Stimulated activated CD8-positive, alpha-beta memory T cell treated with anti-CD3 and anti-CD28 coated beads, Interleukin-7, amount 100 ng/mL, for 24 hours (primary cell): ENCODE data around the gene SGCD.

ENCODE experiments used
- DNase-seq: peaks from one replicate; pipeline ENCODE4 v3.0.0-alpha.2; 2020; ENCODE audit warnings: low read depth

The SGCD gene

DNA sequence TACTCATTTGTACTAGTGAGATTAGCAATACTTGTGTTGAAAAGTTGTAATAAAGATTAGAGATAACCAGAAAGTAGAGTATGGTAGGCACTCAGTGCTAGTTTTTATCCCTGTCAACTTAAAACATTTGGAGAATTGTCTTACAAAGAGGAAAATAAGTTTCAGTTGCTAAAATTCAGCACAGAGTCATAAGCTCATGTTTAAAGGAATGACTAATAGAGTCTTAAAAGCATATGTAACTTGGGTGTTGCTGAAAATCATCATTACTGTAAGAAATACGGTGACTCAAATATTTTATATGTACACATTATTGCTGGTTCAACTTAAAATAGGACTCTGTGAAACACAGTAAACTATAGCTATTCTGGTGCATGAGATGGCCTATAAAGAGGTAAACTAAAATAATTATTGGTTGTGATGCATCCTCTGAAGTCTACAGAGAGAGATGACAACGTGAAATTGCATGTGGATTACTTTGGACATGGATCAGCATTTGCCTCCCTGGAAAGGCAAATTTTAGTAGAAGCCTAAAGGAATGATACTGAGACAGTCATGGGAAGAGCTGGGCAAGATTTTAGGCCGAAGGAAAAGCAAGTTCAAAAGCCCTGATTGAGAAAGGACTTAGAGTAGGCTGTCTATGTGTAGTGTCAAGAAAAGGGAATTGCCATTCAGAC lies 34.6 kb downstream of the SGCD start:
- DNase-seq, result no peak

DNA sequence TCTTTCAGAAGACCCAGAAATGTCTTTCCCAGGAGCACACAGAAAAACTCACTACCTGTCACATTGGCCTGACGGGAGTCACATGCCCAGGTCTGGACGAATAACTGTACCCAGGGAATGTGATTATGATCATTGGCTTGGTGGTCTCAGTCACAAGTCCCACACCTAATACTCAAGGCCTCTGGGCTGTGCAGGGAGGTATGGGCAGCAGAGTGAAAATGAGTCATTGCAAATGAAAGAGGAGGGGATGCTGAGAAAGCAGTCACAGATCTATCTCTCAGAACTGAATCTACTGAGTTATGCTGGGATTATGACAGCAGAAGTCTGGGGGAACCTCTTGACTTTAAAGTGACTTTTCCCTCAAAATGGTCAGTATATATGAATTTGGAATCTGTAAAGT lies 36.9 kb downstream of the SGCD start:
- DNase-seq, result no peak

DNA sequence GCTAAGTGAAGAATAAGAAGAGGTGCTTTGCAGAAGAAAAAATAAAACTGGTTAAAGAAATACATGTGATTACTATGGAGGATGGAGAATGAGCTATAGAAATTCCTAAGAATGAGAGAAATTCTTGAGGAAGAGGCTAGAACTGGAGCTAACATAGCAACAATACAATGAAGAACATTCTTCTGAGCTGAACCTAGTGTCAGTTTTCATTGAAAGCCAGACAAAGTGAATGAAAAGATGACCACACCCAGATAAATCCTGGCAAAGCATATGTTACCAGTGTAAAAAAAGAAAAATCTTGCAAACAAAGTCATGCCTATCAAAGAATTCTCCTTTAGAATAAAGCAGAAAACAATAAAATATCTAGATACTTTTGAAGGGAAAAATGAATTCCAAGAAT lies 39.6 kb downstream of the SGCD start:
- no peak for DNase-seq

DNA sequence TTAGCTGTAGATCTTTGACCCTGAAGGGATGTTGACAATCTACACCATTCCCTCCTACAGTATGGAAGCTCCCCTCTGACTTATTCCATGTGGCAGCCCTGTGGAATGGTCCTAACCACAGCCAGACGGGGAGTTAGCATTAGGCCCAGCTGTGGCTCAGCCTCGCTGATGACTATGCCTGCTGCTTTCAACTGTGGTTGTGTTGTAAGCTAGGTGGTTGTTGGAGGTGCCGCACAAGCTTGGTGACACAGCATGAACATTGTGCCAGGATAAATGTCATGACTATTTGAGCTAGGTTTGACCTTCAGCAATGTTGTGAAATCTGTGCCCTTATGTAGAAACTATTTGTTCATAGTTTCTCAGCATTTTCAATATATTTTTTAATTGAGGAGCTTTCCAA lies 40.6 kb downstream of the SGCD start:
- DNase-seq, result no peak

DNA sequence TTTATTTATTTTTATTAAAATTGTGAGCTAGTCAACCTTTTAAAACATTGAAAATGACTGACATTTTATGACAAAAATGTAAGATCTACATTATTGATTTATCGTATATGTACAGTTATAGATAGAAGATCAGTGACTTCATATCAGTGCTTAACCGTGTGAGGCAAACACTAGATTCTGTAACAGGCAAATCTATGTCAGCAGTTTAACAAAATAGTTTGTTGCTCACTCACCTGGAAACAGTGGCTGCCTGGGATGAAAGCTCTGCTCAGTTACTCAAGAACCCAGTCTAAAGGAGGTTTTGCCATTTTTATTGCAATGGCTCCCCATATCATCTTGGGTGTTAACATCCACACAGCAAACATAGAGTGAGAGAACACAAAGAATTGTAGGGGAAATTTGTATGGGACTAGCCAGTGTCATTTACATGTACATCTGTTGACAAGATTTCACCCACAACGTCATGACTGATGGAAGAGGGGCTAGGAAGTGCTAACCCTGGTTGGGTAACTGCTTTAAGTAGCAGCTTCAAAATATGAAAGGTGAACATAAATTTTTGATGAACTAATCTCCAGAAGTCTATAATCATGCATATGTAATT lies 49.0 kb downstream of the SGCD start:
- no peak for DNase-seq

DNA sequence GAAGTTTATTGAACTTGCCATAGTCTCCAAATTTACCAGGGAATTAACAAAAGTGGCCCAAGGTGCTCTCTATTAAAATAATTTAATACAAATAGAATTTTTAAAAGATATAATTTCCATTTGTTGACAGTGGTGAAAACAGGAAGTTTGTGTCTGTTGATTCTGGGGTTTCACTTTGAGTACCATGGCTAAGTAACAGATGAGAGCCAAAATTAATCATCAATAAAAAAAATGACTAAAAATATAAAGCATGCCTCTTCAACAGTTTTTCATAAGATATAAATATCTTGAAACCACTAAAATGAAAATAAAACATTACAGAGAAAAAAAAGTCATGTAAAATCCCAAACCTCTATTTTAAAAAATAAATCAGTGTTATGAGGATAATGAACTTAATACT lies 49.8 kb downstream of the SGCD start:
- no peak for DNase-seq

DNA sequence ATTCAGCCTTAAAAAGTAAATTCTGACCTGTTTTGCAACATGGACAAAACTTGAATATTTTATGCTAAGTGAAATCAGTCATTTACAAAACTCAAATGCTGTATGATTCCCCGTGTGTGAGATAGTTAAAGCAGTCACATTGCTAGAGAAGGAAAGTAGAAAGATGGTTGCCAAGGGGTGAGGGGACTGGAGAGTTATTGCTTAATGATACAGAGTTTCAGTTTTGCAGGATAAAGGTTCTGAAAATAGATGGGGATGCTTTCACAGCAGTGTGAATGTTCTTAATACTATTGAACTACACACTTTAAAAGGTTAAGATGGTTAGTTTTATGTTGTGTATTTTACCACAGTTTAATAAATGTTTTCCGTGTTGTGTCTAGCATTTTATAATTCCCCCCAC lies 51.2 kb downstream of the SGCD start:
- DNase-seq, result no peak

DNA sequence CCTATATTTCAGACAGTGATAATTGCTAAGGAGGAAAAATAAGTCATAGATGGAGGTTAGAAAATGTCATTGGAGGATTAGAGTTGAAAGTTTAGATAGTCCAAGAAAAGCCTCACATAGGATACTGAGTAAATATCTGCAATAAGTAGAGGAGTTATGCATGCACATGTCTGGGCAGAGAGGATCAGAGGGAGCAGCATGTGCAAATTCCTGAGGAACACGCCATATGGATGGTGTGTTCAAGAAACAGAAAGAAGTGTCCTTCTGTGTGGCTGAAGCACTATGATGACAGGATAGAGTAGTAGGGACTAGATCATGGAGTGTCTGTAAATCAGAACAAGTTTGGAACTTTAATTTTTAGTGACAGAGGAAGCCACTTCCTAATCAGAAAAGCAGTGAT lies 52.2 kb downstream of the SGCD start:
- DNase-seq, result no peak

DNA sequence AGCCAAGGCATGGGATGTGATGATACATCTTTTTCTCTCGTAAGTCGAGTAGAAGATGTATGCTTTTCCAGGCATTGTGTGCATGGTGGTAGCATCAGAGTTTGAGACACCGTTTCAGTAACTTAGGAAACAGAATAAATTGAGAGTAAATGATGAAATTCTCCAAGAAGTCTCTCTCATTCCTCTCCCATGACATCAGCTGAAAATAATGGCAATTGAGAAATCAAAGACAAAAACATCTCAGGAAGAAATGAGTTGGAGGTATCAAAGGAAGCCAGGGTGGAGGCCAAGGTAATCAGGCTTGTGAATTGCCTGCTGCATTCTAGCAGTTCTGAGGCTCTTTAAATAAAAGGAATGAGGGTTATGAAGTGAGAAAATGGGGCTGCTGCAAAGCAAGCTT lies 53.9 kb downstream of the SGCD start:
- DNase-seq, result no peak

DNA sequence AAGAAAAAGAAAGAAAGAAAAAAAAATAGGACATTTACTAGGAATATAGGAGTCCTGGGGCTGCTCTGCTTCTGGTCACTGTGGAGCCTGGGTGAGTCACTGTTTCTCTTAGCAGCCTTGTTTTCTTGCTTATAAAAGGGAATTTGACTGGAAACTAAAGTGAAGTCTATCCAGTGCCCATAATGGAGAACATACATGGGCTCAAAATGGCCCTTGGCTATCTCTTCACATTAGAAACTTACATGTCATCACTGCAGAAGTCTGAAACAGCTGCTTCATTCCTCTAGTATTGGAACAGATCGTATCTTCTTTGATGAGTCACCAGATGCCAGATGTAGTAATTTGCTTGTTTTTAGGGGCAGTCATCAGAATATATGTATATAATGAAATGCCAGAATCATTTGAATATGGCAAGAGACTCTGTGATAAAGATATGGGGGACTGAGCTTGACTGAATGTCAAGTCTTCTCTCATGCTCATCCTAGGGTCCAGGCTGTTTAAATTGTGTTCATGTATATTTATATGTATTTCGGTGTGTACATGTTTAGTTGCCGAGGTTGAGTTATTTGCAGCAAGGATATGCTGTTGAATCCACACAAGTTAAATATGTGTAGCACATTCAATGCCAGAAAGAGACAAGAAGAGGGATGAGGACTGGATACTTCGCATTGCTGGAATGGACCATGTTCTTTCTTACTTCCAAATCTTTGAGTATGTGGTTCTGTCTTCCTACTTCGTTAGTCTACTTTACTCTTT lies 56.7 kb downstream of the SGCD start:
- DNase-seq, result no peak

DNA sequence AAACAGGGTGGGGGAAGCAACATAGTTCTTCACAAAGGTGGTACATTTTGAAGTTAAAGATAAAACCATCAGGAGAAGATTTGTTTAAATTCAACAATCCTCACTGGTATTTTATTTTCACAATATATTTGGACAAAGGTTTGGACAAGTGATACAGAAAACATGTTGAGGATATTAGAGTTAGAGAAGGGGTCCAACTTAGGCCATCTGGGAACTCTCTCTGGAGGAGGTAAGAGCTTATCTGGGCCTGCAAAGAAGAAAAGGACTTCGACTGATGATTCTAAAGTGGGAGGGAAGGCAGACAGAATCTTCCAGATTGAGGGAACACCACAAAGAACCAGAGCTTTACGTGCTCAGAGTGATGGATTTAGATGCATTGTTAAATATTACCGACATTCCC lies 58.5 kb downstream of the SGCD start:
- no peak for DNase-seq

DNA sequence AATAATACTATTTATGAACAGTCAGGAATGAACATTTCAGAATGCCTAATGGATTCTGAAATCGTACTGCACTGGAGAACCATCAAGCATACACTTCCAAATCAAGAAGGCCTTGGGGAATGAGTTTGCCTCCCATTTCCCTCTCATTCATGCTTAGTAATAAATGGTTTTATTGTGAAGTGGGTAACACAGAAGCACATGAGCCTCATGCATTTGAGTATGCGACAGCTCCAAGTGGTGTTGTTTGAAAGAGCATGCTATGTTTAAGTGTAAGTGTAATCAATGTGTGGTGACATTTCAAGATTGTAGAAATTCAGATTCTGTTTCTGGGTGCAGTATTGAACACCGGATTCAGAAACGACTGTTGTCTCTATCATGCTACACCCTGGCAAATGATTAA lies 60.0 kb downstream of the SGCD start:
- DNase-seq, result no peak

DNA sequence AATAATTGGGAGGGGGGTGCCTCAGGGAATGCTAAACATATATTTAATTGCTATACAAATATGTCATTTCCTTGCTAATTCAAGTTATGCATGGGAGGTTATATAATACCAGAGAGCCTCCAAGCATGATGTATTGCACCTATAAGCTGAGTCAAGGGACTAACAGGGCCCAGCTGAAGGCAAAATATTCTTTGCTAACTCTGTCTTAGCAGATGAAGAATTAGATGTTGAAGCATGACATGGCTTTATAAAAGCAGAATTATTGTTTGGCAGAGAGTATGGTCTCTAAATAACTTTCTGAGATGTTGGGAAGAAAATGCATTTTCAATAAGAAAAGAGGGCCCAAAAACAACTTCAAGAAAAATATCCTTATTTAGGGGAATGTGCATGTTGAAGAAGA lies 60.4 kb downstream of the SGCD start:
- DNase-seq, result no peak

DNA sequence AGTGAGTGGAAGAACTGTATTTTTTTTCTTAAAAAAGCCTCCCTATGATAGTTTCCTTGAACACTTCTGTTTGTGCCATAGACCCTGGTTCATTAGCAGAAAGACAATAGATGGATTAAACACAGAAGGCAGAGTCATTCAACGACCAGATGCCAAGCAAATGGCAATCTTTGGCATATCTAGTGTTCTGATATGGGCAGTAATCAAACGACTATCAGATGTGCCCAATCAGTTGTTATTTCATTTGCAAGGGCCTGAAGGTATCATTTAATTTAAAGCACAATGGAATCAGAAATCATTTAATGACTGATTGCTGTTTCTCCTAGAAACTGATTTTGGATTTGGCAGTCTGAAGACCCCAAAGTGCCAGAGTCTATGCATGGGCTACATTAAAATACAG lies 61.3 kb downstream of the SGCD start:
- DNase-seq, result no peak

DNA sequence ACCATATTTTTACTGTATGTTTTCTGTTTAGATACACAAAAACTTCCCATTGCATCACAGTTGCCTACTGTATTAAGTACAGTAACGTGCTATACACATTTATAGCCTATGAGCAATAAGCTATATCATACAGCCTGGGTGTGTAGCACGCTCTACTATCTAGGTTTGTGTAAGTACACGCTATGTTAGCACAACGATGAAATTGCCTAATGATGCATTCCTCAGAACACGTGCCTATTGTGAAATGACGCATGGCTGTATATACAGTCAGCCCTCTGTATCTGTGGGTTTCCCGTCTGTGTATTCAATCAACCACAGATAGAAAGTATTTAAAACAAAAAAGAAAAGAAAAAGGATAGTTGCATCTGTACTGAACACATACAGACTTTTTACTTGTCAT lies 64.2 kb downstream of the SGCD start:
- DNase-seq, result no peak

DNA sequence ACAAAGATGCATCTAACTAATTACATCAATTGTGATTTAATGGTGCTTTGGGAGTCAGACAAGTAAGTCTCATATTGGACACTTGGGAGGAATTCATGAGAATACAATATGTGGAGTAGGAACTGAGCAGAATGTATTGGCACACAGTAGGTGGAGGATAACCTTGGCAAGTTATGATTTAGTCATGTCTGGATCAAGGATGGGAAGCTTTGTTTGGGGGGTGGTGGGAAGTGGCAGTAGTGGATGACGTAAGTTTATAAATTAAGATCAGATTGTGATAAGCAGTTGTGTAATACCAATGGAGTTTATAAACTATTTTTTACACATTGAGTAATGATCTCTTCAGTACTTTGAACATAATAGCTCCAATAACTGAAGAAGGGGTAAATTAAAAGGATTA lies 67.0 kb downstream of the SGCD start:
- no peak for DNase-seq

DNA sequence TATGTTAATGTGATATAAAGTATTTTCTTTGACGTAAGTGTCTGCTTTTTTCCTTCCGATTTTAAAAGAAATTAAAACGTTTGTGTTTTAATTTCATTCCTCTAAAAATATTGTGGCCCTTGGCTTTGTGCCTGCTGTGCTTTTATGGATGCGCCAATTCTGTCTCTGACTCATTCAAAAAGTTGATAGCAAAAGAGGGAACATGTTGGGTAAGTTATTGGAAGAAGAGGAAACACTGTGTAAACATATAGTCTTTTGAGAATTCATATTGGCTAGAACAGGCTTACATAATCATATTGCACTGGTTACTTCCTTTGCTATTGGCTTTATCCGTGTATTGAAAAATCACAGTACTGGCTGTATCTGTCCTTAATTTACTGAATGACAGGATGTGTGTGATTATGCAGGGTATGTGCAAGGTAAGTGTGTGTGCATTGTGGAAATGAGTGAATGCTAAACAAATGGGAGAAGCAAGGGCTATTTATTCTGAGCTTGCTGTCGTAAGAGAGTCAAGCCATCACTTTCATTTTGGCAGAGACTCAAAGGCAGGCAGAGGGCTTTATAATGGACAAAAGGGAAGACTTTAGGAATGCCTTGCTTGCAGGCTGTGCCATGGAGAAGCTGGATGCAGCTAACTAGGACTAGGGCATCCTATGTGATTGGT lies 67.8 kb downstream of the SGCD start:
- no peak for DNase-seq

DNA sequence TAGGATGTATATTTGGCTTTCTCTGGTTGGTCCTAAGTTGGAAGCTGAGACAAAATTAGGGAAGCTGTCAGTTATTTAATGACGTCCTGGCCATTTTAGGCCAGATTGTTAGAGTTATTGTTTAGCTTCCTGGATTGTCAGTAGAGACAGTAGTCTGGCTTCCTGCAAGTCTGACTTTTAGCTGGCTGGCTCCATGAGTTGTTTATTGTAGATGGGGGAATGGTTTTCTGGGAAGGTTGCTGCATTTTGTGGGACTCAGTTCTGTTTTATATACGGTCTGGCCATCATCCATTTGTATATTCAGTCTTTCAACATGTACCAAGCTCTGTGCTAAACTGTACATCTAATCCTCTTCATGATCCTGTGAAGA lies 68.3 kb downstream of the SGCD start:
- DNase-seq, result no peak

DNA sequence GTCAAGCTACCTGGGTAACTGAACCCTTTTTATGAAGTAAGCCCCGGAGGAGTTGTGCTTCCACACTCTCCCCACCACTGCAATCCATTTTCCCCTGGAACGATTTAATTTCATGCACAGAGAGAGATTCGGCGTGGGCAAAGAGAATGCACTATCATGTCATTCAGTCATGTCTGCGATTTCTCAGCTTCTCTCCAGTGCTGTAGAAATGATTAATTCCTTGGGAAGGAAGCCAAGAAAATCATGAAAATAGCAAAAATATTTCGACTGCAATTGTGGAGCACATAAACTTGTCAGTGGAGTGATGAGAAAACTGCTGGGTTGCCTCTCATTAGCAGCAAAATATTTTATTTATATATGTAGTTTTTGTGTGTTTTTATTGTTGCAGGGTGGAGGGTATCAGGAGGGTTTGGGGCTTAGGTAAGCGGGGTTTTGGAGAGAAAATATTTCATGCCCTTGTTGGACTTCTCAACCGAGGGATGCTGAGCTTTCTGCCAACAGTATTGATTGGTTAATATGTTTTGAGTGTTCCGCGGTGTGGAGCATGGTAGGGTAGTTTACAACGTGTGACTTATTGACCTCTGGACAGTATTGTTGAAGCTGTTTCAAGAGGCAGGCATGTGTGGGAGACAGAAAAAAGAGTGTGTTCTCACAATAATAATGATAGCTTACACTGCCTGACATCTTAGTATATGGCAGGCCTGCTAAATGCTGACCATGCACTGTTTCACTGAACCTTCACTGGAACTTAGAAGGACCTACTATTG lies 69.3 kb downstream of the SGCD start:
- no peak for DNase-seq

DNA sequence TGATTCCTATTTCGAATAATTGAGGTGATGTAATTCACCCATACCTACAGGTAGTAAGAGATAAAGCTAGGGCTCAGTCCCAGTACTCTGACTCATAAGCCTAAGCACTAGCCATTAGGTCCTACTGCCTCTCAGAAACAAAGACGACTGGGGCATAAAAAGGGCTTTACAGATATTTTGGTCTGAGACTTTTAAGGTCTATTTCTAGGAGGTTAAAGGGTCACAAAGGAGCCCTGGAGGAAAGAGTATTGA lies 69.8 kb downstream of the SGCD start:
- DNase-seq, result no peak

DNA sequence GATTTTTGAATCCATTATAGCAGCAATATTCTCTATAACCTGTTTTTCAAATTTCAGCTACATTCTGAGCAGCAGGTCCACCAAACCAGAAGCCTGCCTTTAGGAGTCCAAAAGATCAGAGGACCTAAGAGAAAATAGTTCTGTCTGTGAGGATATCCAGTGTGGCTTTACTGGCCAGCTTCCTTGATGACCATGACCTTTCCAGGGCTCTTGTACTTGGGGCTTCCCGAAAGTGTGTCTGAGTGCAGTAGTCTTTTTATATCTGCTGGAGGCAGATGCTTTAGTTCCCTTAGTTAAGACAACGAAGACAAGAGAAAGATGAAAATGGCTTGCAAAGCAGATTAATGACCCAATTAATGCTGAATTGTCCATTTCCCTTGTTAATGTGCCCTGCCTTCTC lies 72.4 kb downstream of the SGCD start:
- no peak for DNase-seq

DNA sequence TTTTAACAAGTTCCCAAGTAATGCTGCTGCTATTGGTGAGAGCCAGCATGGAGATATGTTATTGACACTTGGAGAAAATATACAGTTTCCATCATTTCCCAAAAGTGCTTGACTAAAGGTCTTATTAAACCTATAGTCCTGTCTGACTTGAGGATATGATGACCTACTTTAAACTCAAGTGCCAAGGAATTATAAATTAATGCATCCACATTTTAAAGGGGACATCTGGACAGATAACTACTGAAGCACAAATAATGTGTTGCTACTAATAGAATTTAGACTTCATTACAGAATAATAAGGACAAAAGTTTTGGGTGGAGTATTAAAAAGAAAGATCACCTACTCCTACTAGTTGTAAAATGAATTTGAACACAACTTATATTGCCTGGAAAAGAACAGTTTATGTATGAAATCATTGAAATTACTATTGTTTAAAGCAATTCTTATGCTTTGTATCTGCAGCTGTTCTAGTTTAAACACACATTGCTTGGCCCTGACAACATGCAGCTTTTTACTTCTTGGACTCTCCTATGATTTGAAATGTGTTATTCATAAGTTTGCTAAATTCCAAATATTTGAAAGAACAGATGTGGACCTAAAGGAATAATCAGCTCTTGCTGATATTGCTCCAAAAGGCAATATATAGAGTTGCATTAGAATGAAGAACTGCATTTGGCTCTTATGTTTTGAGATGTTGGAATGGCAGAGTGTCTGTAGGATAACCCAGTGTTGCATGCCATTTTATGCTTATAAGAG lies 73.4 kb downstream of the SGCD start:
- no peak for DNase-seq
